Neural cell (in vitro differentiated cells): Measurements from ENCODE around the gene APBA2.

Experiments
- CTCF ChIP-seq: fragments of 450-650 bp; IDR thresholded peaks from 2 replicates; pipeline ENCODE4 v1.5.1; 2014; ENCODE audit warnings: antibody characterized with exemption, mild to moderate bottlenecking, moderate library complexity; ENCODE audit not compliant: poor library complexity, severe bottlenecking
- EP300 ChIP-seq: fragments of 450-650 bp; conservative IDR thresholded peaks from 2 replicates; pipeline ENCODE4 v1.6.1; 2014; ENCODE audit warnings: antibody characterized with exemption, mild to moderate bottlenecking, moderate library complexity; ENCODE audit not compliant: poor library complexity, severe bottlenecking
- EZH2 ChIP-seq: fragments of 200-600, 300-800 bp; shearing (Covaris generic), sonication (generic); IDR thresholded peaks from 2 replicates; pipeline ENCODE4 v1.6.1; 2014; ENCODE audit warnings: antibody characterized with exemption, low read length, borderline replicate concordance, mild to moderate bottlenecking; ENCODE audit not compliant: insufficient read depth, poor library complexity, severe bottlenecking
- POLR2AphosphoS5 ChIP-seq: IDR thresholded peaks from 2 replicates; pipeline ENCODE4 v1.6.1; 2012
- RAD21 ChIP-seq: fragments of 450-650 bp; conservative IDR thresholded peaks from 2 replicates; pipeline ENCODE4 v1.6.1; 2014; ENCODE audit warnings: antibody characterized with exemption, mild to moderate bottlenecking, moderate library complexity
- SMC3 ChIP-seq: fragments of 450-650 bp; conservative IDR thresholded peaks from 2 replicates; pipeline ENCODE4 v1.6.1; 2014; ENCODE audit warnings: antibody characterized with exemption, mild to moderate bottlenecking, moderate library complexity; ENCODE audit not compliant: poor library complexity
- TAF1 ChIP-seq: IDR thresholded peaks from 2 replicates; pipeline ENCODE4 v1.6.1; 2012; ENCODE audit warnings: low read depth

- TF ChIP-seq POLR2AphosphoS5: no peak
- TF ChIP-seq CTCF: no peak
- TF ChIP-seq EZH2: no peak
- TF ChIP-seq EP300: no peak
- no peak for TF ChIP-seq SMC3
- TF ChIP-seq TAF1: no peak
- no peak for TF ChIP-seq RAD21
Observed at GRCh38 chr15:28879551-28879950, 6.2 kb upstream of the APBA2 start.
